ENCODE results near the gene SOX5.

DNA sequence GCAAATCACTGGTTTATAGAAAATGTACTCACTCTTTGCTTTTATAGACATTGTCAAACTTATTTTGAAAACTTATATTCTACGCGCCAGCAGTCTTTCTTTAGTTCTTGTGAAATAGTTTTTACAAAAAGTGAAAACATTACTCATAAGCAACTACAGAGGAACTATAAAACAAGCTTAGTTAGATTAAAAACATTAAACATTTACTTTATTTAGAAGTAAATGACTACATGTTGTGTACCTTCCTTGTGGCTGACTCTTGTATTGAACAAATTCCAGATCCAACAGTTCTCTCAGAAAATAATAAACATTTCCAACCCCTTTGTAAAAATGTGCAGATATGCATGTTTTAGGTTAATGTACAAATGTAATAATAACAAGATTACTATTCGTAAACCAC is 198.5 kb downstream of the SOX5 start:
- TF ChIP-seq, protein P1, sequence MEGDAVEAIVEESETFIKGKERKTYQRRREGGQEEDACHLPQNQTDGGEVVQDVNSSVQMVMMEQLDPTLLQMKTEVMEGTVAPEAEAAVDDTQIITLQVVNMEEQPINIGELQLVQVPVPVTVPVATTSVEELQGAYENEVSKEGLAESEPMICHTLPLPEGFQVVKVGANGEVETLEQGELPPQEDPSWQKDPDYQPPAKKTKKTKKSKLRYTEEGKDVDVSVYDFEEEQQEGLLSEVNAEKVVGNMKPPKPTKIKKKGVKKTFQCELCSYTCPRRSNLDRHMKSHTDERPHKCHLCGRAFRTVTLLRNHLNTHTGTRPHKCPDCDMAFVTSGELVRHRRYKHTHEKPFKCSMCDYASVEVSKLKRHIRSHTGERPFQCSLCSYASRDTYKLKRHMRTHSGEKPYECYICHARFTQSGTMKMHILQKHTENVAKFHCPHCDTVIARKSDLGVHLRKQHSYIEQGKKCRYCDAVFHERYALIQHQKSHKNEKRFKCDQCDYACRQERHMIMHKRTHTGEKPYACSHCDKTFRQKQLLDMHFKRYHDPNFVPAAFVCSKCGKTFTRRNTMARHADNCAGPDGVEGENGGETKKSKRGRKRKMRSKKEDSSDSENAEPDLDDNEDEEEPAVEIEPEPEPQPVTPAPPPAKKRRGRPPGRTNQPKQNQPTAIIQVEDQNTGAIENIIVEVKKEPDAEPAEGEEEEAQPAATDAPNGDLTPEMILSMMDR (IDR thresholded peaks at IDR 0.05), result no peak
- no peak for TF ChIP-seq POLR2A (IDR thresholded peaks at IDR 0.05)

All from vagina (tissue), 2 donors.